Erythroblast (primary cell): ENCODE measurements around the gene C2orf42.

Experiments used
- GATA1 ChIP-seq: IDR thresholded peaks from 2 replicates; pipeline ENCODE4 v1.6.1; 2011; ENCODE audit warnings: low read depth, mild to moderate bottlenecking, control low read depth, low read length, moderate library complexity
- POLR2A ChIP-seq: IDR thresholded peaks from 2 replicates; pipeline ENCODE4 v1.6.1; 2011; ENCODE audit warnings: mild to moderate bottlenecking, low read length

GRCh38 chr2:70202236-70202806 is 11.5 kb upstream of the C2orf42 start:
- no peak for TF ChIP-seq POLR2A
- TF ChIP-seq GATA1 = no peak
